SK-N-SH treated with all-trans-retinoic acid at 6 μM for 48 hours (cell line): ENCODE data around the gene KIFBP.

Experiments used
- ATAC-seq: fragments of 200-7000 bp; cut with Tn5 transposase; 3 replicates; pipeline ENCODE4 v1.9.1; 2020; ENCODE audit warnings: mild to moderate bottlenecking, moderate library complexity
- CSDC2 ChIP-seq: fragments of 250-450 bp; sonication (Bioruptor Pico); IDR thresholded peaks from 2 replicates; pipeline ENCODE4 v1.5.0; 2020; ENCODE audit warnings: mild to moderate bottlenecking, moderate library complexity
- CSRNP3 ChIP-seq: fragments of 250-450 bp; sonication (Bioruptor Pico); IDR thresholded peaks from 2 replicates; pipeline ENCODE4 v1.5.1; 2021; ENCODE audit warnings: mild to moderate bottlenecking, moderate library complexity
- ESRRG ChIP-seq: fragments of 250-450 bp; sonication (Bioruptor Pico); IDR thresholded peaks from 2 replicates; pipeline ENCODE4 v1.6.1; 2021; ENCODE audit warnings: mild to moderate bottlenecking
- GLIS3 ChIP-seq: fragments of 250-450 bp; sonication (Bioruptor Pico); IDR thresholded peaks from 2 replicates; pipeline ENCODE4 v1.5.0; 2020; ENCODE audit warnings: mild to moderate bottlenecking, moderate library complexity
- ISL1 ChIP-seq: fragments of 250-450 bp; sonication (Bioruptor Pico); IDR thresholded peaks from 2 replicates; pipeline ENCODE4 v2.1.2; 2022; ENCODE audit warnings: mild to moderate bottlenecking, moderate library complexity
- OSR1 ChIP-seq: fragments of 250-450 bp; sonication (Bioruptor Pico); IDR thresholded peaks from 2 replicates; pipeline ENCODE4 v1.8.0; 2022; ENCODE audit warnings: moderate library complexity, mild to moderate bottlenecking, inconsistent platforms
- PPARA ChIP-seq: fragments of 250-450 bp; sonication (Bioruptor Pico); IDR thresholded peaks from 2 replicates; pipeline ENCODE4 v1.5.0; 2020; ENCODE audit warnings: mild to moderate bottlenecking, borderline replicate concordance
- RARB ChIP-seq: fragments of 250-450 bp; sonication (Bioruptor Pico); IDR thresholded peaks from 2 replicates; pipeline ENCODE4 v1.8.0; 2021; ENCODE audit warnings: mild to moderate bottlenecking, moderate library complexity
- SNAI2 ChIP-seq: fragments of 250-450 bp; sonication (Bioruptor Pico); IDR thresholded peaks from 2 replicates; pipeline ENCODE4 v1.5.0; 2020; ENCODE audit warnings: mild to moderate bottlenecking, moderate library complexity
- ZC3H10 ChIP-seq: fragments of 250-450 bp; sonication (Bioruptor Pico); IDR thresholded peaks from 2 replicates; pipeline ENCODE4 v1.5.1; 2021; ENCODE audit warnings: mild to moderate bottlenecking, moderate library complexity
- ZFP3 ChIP-seq: fragments of 250-450 bp; sonication (Bioruptor Pico); IDR thresholded peaks from 2 replicates; pipeline ENCODE4 v1.5.0; 2020; ENCODE audit warnings: mild to moderate bottlenecking, moderate library complexity
- ZFP30 ChIP-seq: fragments of 450-650 bp; formaldehyde crosslinking; IDR thresholded peaks from 2 replicates; pipeline ENCODE4 v1.5.0; 2022; ENCODE audit warnings: mild to moderate bottlenecking, moderate library complexity
- ZNF70 ChIP-seq: fragments of 450-650 bp; formaldehyde crosslinking; IDR thresholded peaks from 2 replicates; pipeline ENCODE4 v1.5.0; 2020; ENCODE audit warnings: mild to moderate bottlenecking, moderate library complexity
- ZNF8 ChIP-seq: fragments of 450-650 bp; formaldehyde crosslinking; IDR thresholded peaks from 2 replicates; pipeline ENCODE4 v1.5.0; 2020; ENCODE audit warnings: mild to moderate bottlenecking, moderate library complexity
- TF ChIP-seq, protein P1 (sequence below): fragments of 250-450 bp; sonication (Bioruptor Pico); IDR thresholded peaks from 2 replicates; pipeline ENCODE4 v1.8.0; 2020; ENCODE audit warnings: mild to moderate bottlenecking, moderate library complexity, borderline replicate concordance
- TF ChIP-seq, protein P2 (sequence below): fragments of 250-450 bp; sonication (Bioruptor Pico); IDR thresholded peaks from 2 replicates; pipeline ENCODE4 v1.5.1; 2020; ENCODE audit warnings: low read depth, mild to moderate bottlenecking, moderate library complexity
- TF ChIP-seq, protein P3 (sequence below): fragments of 250-450 bp; sonication (Bioruptor Pico); IDR thresholded peaks from 2 replicates; pipeline ENCODE4 v1.5.0; 2020; ENCODE audit warnings: mild to moderate bottlenecking, moderate library complexity

KIFBP gene

GRCh38 chr10:69057261-69057950 is 68.8 kb downstream of the KIFBP start:
- no peak for TF ChIP-seq ZNF70 (CRISPR knock-in tag)
- TF ChIP-seq, protein P1, sequence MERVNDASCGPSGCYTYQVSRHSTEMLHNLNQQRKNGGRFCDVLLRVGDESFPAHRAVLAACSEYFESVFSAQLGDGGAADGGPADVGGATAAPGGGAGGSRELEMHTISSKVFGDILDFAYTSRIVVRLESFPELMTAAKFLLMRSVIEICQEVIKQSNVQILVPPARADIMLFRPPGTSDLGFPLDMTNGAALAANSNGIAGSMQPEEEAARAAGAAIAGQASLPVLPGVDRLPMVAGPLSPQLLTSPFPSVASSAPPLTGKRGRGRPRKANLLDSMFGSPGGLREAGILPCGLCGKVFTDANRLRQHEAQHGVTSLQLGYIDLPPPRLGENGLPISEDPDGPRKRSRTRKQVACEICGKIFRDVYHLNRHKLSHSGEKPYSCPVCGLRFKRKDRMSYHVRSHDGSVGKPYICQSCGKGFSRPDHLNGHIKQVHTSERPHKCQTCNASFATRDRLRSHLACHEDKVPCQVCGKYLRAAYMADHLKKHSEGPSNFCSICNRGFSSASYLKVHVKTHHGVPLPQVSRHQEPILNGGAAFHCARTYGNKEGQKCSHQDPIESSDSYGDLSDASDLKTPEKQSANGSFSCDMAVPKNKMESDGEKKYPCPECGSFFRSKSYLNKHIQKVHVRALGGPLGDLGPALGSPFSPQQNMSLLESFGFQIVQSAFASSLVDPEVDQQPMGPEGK (CRISPR knock-in tag): no peak
- ATAC-seq: no peak

- ATAC-seq: no peak; the same call in 1 of the 3 replicates
- no peak for TF ChIP-seq OSR1
- no peak for TF ChIP-seq ZFP3 (CRISPR knock-in tag)
- TF ChIP-seq CSDC2 (CRISPR knock-in tag): no peak
- TF ChIP-seq ZNF70 (CRISPR knock-in tag): no peak
- TF ChIP-seq ZC3H10 (CRISPR knock-in tag): no peak
- TF ChIP-seq ZNF8 (CRISPR knock-in tag): no peak
- no peak for TF ChIP-seq ISL1
- TF ChIP-seq ESRRG (CRISPR knock-in tag): no peak
- no peak for TF ChIP-seq GLIS3 (CRISPR knock-in tag)
- TF ChIP-seq PPARA (CRISPR knock-in tag): no peak
- TF ChIP-seq, protein P2, sequence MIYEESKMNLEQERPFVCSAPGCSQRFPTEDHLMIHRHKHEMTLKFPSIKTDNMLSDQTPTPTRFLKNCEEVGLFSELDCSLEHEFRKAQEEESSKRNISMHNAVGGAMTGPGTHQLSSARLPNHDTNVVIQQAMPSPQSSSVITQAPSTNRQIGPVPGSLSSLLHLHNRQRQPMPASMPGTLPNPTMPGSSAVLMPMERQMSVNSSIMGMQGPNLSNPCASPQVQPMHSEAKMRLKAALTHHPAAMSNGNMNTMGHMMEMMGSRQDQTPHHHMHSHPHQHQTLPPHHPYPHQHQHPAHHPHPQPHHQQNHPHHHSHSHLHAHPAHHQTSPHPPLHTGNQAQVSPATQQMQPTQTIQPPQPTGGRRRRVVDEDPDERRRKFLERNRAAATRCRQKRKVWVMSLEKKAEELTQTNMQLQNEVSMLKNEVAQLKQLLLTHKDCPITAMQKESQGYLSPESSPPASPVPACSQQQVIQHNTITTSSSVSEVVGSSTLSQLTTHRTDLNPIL (CRISPR knock-in tag): no peak
- TF ChIP-seq SNAI2: no peak
- TF ChIP-seq CSRNP3 (CRISPR knock-in tag): no peak
- TF ChIP-seq, protein P3, sequence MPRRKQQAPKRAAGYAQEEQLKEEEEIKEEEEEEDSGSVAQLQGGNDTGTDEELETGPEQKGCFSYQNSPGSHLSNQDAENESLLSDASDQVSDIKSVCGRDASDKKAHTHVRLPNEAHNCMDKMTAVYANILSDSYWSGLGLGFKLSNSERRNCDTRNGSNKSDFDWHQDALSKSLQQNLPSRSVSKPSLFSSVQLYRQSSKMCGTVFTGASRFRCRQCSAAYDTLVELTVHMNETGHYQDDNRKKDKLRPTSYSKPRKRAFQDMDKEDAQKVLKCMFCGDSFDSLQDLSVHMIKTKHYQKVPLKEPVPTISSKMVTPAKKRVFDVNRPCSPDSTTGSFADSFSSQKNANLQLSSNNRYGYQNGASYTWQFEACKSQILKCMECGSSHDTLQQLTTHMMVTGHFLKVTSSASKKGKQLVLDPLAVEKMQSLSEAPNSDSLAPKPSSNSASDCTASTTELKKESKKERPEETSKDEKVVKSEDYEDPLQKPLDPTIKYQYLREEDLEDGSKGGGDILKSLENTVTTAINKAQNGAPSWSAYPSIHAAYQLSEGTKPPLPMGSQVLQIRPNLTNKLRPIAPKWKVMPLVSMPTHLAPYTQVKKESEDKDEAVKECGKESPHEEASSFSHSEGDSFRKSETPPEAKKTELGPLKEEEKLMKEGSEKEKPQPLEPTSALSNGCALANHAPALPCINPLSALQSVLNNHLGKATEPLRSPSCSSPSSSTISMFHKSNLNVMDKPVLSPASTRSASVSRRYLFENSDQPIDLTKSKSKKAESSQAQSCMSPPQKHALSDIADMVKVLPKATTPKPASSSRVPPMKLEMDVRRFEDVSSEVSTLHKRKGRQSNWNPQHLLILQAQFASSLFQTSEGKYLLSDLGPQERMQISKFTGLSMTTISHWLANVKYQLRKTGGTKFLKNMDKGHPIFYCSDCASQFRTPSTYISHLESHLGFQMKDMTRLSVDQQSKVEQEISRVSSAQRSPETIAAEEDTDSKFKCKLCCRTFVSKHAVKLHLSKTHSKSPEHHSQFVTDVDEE (CRISPR knock-in tag): no peak
- no peak for TF ChIP-seq RARB (CRISPR knock-in tag)
- TF ChIP-seq ZFP30 (CRISPR knock-in tag): no peak
These were observed 69.3 kb downstream of the KIFBP start for GRCh38 chr10:69057951-69058297.

- TF ChIP-seq OSR1 (no peak), GLIS3 (CRISPR knock-in tag) (no peak), CSRNP3 (CRISPR knock-in tag) (no peak), RARB (CRISPR knock-in tag) (no peak), SNAI2 (no peak), ZC3H10 (CRISPR knock-in tag) (no peak), PPARA (CRISPR knock-in tag) (no peak), ZNF70 (CRISPR knock-in tag) (no peak)
- TF ChIP-seq, protein P3 (CRISPR knock-in tag): no peak
- TF ChIP-seq, all 23 proteins: peak for 0
These were observed 71.7 kb downstream of the KIFBP start for GRCh38 chr10:69060127-69060798.

More at GRCh38 chr10:69060127-69060798, 71.7 kb downstream of the KIFBP start:
- no peak for ATAC-seq
